Parathyroid adenoma (tissue), 2 donors: ENCODE data around the gene ESRRB.

Experiments
- H2AFZ ChIP-seq: fragments of 300-600 bp; sonication (generic); one replicate; pipeline ENCODE4 v1.7.0; 2017; ENCODE audit warnings: antibody characterized with exemption, mild to moderate bottlenecking
- H3K27ac ChIP-seq: fragments of 300-600 bp; sonication (generic); one replicate; pipeline ENCODE4 v1.7.0; 2017
- H3K27me3 ChIP-seq: fragments of 300-600 bp; sonication (generic); one replicate; pipeline ENCODE4 v1.7.0; 2017; ENCODE audit warnings: low read length; ENCODE audit not compliant: control insufficient read depth, insufficient read depth
- H3K36me3 ChIP-seq: fragments of 300-600 bp; sonication (generic); one replicate; pipeline ENCODE4 v1.7.0; 2017; ENCODE audit warnings: low read length; ENCODE audit not compliant: control insufficient read depth, insufficient read depth
- H3K4me1 ChIP-seq: fragments of 300-600 bp; sonication (generic); one replicate; pipeline ENCODE4 v1.7.0; 2017; ENCODE audit warnings: control low read depth
- H3K4me2 ChIP-seq: fragments of 300-600 bp; sonication (generic); one replicate; pipeline ENCODE4 v1.7.0; 2017; ENCODE audit warnings: low read length
- H3K4me3 ChIP-seq: fragments of 300-600 bp; sonication (generic); one replicate; pipeline ENCODE4 v1.7.0; 2017; ENCODE audit warnings: low read depth, low read length
- H3K79me2 ChIP-seq: fragments of 300-600 bp; sonication (generic); one replicate; pipeline ENCODE4 v1.7.0; 2017; ENCODE audit warnings: control low read depth
- H3K9ac ChIP-seq: fragments of 300-600 bp; sonication (generic); one replicate; pipeline ENCODE4 v1.7.0; 2017; ENCODE audit warnings: mild to moderate bottlenecking
- H3K9me3 ChIP-seq: fragments of 300-600 bp; sonication (generic); one replicate; pipeline ENCODE4 v1.7.0; 2017; ENCODE audit warnings: low read length; ENCODE audit not compliant: control insufficient read depth
- CTCF ChIP-seq: fragments of 300-600 bp; sonication (generic); IDR thresholded peaks from one replicate; pipeline ENCODE4 v1.7.0; 2017; ENCODE audit warnings: antibody characterized with exemption, mild to moderate bottlenecking
- donor health status: primary hyperparathyroidism.

Gene ESRRB

GRCh38 chr14:76484355-76484754, 108.4 kb downstream of the ESRRB start:
- Histone ChIP-seq H3K9ac (no peak overlapping the region), H3K27ac (no peak overlapping the region), H3K4me1 (peaks cover 16% of the 10 kb centered on the region), H3K4me2 (no peak overlapping the region), H3K36me3 (no peaks in the 10 kb centered on the region), H3K4me3 (no peak overlapping the region), H3K79me2 (no peaks in the 10 kb centered on the region), H3K27me3 (no peaks in the 10 kb centered on the region), H2AFZ (no peak overlapping the region), H3K9me3 (no peaks in the 10 kb centered on the region)
- no peak for TF ChIP-seq CTCF

GRCh38 chr14:76486251-76486743, 110.4 kb downstream of the ESRRB start:
- Histone ChIP-seq H3K4me2 (no peak overlapping the region), H3K9ac (no peak overlapping the region), H3K27ac (peak overlapping the region; percentile 55), H3K36me3 (no peaks in the 10 kb centered on the region), H3K4me1 (peaks cover 16% of the 10 kb centered on the region), H3K9me3 (no peaks in the 10 kb centered on the region), H3K27me3 (no peaks in the 10 kb centered on the region), H3K79me2 (no peaks in the 10 kb centered on the region), H3K4me3 (no peak overlapping the region), H2AFZ (peak overlapping the region; percentile 84)
- TF ChIP-seq CTCF = no peak

GRCh38 chr14:76488551-76488950, 112.6 kb downstream of the ESRRB start:
- Histone ChIP-seq H3K27me3 (no peaks in the 10 kb centered on the region), H3K4me3 (no peak overlapping the region), H3K9ac (no peak overlapping the region), H3K27ac (no peak overlapping the region), H3K79me2 (no peaks in the 10 kb centered on the region), H3K36me3 (no peaks in the 10 kb centered on the region), H3K9me3 (no peaks in the 10 kb centered on the region), H3K4me1 (peaks cover 16% of the 10 kb centered on the region), H3K4me2 (no peak overlapping the region), H2AFZ (no peak overlapping the region)
- no peak for TF ChIP-seq CTCF

- no peak overlapping the region for H3K27ac ChIP-seq
- no peak overlapping the region for H3K9ac ChIP-seq
- H3K36me3 ChIP-seq = no peaks in the 10 kb centered on the region
- H3K4me2 ChIP-seq = no peak overlapping the region
- H3K4me1 ChIP-seq = peaks cover 16% of the 10 kb centered on the region
- no peaks in the 10 kb centered on the region for H3K9me3 ChIP-seq
- no peaks in the 10 kb centered on the region for H3K79me2 ChIP-seq
- H3K27me3 ChIP-seq = no peaks in the 10 kb centered on the region
- H2AFZ ChIP-seq = no peak overlapping the region
- TF ChIP-seq CTCF = no peak
- H3K4me3 ChIP-seq = no peak overlapping the region
Measured at GRCh38 chr14:76489667-76490066, 113.7 kb downstream of the ESRRB start.

- Histone ChIP-seq H3K79me2 (no peaks in the 10 kb centered on the region), H3K36me3 (no peaks in the 10 kb centered on the region), H3K27me3 (no peaks in the 10 kb centered on the region), H3K4me1 (peaks cover 16% of the 10 kb centered on the region), H3K4me3 (no peak overlapping the region), H3K9ac (no peak overlapping the region), H3K27ac (no peak overlapping the region), H3K9me3 (no peaks in the 10 kb centered on the region), H3K4me2 (no peak overlapping the region), H2AFZ (no peak overlapping the region)
- TF ChIP-seq CTCF = no peak
Measured at GRCh38 chr14:76490111-76490510, 114.2 kb downstream of the ESRRB start.
